SK-N-DZ (cell line): ENCODE results near the gene ANKRD36C. TPM values are rescaled to one million over a fixed set of nuclear protein-coding genes. Genes with fewer than 3 reads are reported as not detected.
"Not testable (repeated sequence)": the region's sequence is repeated elsewhere in the genome, so short reads cannot be mapped to it uniquely, and the experiment has no call there.

Experiments used
- DNase-seq: peaks from one replicate; pipeline ENCODE4 v3.0.0-alpha.2; 2015; ENCODE audit warnings: low spot score
- polyA plus RNA-seq, 2 experiments: library from polyadenylated mRNA; depleted of rRNA; stranded (reverse); fragments of >200 nt; gene quantifications; 2 replicates each; pipeline ENCODE4 v1.2.3, GENCODE V29; 2014

The ANKRD36C gene
- polyA plus RNA-seq (2014; cell fraction: cytosol; rRNA removed) = 3.4 and 10.9 TPM in 2 replicates
- polyA plus RNA-seq (2014; cell fraction: nucleus; rRNA removed) = 12.9 and 21.6 TPM in 2 replicates

DNA sequence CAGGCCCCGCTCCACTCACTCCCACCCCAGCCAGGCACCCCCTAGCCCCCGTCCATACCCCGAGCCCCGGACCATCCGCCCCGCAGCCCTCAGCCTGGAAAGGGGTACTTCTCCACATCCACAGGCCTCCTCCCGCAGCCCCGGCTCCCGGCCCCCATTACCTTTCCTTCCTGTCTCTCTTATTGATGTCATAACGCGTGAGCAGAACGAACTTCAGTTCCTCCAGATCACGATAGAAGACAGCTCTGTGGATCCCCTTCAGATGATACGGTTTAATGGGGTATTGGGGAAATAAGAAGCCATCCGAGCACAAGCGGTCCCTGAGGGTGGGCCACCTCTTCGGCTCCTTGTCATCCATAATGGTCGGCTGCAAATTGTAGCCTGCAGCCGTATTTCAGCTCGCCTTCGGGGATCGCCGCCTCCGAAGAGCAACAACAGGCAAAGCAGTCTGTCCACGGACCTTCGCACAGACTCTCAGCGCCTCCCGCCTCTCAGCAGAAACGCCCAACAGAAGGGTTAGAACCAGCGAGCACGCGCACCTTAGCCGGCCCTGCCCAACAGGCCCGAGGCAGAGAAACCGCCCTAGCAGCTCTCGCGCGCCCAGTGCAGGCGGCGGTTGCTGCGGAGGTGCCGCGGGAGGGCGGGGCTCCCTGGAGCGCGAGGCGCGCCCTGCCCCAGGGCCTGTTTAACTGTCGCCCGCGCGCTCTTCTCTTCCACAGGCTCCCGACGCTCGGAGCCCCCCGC, at the start of gene ANKRD36C:
Gene ANKRD36C (minus strand): TSS at position 474 of the 744 bp plus-strand sequence. CDS start 116 bp downstream, at position 358.
- DNase-seq = peak; percentile 53

GRCh38 chr2:96035554-96035953, 43.9 kb upstream of the ANKRD36C start:
- not testable (repeated sequence) for DNase-seq

DNA sequence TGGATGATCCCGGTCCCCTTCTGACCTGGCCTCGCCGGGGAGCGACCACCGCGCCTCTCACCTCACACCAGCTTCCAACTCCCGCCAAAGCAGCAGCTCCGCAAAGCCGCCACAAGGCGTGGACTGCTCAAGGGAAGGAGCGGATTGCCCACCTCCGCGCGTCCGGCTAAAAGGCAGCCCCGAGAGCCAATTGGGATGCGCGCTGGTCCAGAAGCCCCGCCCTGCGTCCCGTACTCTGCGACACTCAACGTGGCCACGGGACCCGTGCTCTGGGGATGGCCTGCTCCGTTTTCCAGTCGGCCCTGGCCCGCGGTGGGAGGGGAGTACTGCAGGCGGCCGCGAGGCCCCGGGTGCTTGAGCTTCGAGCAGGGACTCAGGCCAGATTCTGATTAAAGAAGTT, 43.2 kb upstream of the ANKRD36C start, which contains the start of gene GPAT2:
Gene GPAT2 (minus strand): TSS at position 125 of the 400 bp plus-strand sequence. CDS start 2,557 bp downstream, outside the sequence.
- not testable (repeated sequence) for DNase-seq

DNA sequence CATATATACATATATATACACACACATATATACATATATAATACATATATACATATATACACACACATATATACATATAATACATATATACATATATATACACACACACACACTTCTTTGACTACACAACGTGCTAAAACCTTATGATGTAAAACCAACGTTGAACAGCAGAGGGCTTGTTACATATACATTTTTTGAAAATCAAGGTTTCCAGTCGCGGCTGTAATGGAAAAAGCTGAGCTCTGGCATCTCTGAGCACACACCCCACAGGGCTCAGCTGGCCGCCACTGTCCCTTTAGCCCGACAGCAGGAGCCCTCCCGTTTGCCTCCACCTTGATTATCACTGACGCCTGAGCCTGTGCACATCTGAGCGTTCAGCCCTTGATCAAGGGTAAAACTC, 42.4 kb upstream of the ANKRD36C start:
- not testable (repeated sequence) for DNase-seq

GRCh38 chr2:96027725-96028325, 36.2 kb upstream of the ANKRD36C start:
- not testable (repeated sequence) for DNase-seq

GRCh38 chr2:96025755-96026154, 34.1 kb upstream of the ANKRD36C start:
- not testable (repeated sequence) for DNase-seq

DNA sequence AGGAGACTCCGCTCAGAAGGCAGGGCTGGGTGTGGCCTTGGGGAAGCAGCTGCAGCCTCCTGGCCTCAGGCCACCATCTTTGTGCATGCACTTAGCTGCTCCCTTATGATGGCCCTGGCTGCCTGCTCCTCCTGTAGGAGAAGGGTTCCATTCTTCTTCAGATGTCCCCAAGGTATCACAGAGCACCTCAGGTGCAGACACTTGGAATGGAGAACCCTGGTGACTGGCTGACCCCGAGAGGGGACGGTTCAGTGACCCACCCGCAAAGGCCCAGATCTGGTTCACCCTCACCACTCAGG, 33.5 kb upstream of the ANKRD36C start:
- DNase-seq = no peak

GRCh38 chr2:96024336-96025193, 32.9 kb upstream of the ANKRD36C start:
- DNase-seq = no peak

DNA sequence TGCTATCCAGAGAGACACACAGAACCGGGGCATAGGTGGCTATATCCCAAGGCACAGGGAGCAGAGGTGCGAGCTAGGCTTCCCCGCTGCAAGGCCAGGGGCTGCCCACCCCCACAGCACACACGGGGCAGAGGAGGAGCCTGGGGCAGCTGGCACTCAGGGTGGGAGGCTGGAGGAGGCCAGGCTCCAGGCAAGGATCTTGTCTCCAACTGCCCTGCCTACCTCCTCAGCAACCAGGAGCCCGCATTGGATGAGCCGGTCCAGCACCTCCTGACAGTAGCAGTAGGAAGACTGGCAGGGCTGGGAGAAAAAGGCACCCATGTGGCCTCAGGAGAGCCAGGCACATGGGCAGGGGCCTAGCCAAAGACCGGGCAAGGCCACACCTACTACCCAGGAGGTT, 32.1 kb upstream of the ANKRD36C start:
- not testable (repeated sequence) for DNase-seq

- peak; percentile 82 for DNase-seq
Measured at GRCh38 chr2:96022701-96023447, 31.2 kb upstream of the ANKRD36C start.

- not testable (repeated sequence) for DNase-seq
Measured at GRCh38 chr2:96022126-96022525, 30.5 kb upstream of the ANKRD36C start.

- not testable (repeated sequence) for DNase-seq
Measured at GRCh38 chr2:96021142-96021541, 29.5 kb upstream of the ANKRD36C start.

GRCh38 chr2:96019909-96020590, 28.4 kb upstream of the ANKRD36C start:
- not testable (repeated sequence) for DNase-seq

GRCh38 chr2:96016321-96016720, 24.7 kb upstream of the ANKRD36C start:
- not testable (repeated sequence) for DNase-seq

GRCh38 chr2:96012792-96013264, 21.2 kb upstream of the ANKRD36C start:
- DNase-seq = not testable (repeated sequence)

DNA sequence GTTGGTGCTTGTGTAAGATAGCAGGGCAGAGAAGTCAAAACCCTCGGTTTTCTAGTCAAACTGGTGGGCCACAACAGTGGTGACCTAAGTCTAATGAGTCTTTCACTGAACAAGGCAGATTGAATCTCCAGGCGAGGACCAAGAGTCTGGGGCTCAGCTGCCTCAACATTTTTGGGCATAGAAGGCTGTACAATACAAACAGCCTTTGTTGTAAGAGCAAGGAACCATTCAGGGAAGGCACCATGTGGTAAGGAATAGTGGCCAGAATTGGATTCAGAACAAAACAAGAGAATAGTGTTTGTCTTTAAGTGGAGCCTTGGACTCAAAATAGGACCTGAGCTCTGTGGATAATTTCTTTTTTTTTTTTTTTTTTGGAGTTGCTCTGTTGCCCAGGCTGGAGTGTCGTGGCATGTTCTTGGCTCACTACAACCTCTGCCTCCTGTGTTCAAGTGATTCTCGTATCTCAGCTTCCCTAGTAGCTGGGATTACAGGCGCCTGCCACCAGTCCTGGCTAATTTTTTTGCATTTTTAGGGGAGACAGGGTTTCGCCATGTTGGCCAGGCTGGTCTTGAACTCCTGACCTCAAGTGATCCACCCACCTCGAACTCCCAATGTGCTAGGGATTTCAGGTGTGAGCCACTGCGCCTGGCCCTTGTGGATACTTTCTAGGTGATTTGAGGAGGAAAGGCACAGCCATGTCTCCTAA, 20.6 kb upstream of the ANKRD36C start:
- not testable (repeated sequence) for DNase-seq

DNA sequence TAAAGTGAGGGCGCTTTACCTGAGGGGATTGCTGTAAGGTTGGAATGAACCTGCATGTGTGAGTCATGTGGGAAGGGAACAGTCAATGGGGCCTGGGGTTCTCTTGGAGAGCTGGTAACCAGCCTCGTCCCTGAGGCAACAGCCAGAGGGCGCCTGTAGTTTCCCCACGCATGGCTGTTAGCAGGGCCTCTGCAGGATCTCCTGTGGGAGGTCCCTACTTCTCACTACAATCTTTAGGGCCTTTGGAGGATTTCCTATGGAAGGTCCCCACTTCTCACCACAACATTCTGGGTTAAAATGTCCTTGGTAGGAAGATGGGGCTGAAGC, 19.5 kb upstream of the ANKRD36C start:
- peak; percentile 43 for DNase-seq

GRCh38 chr2:96010320-96011128, 18.9 kb upstream of the ANKRD36C start:
- peak; percentile 86 for DNase-seq

- not testable (repeated sequence) for DNase-seq
Measured at GRCh38 chr2:96009833-96010232, 18.2 kb upstream of the ANKRD36C start.
